K562 (cell line): ENCODE measurements around the gene SNAI1. TPM values are rescaled to one million over a fixed set of nuclear protein-coding genes. Genes with fewer than 3 reads are reported as not detected.
A peak's percentile ranks its signal among the peaks of the same experiment; 100 is the strongest.

Source experiments
- ATAC-seq: fragments of 200-7000 bp; cut with Tn5 transposase; 3 replicates; pipeline ENCODE4 v1.9.1; 2020; ENCODE audit warnings: moderate library complexity
- BruUV-seq: library from RNA; stranded (reverse); fragments of 400-500 nt; replicated peaks from 2 replicates; lab custom pipeline; 2021; lab: Mats Ljungman, UMichigan
- CTCF ChIA-PET: fragments of 300-600 bp; formaldehyde crosslinking; extraction: SDS; loops from one replicate; lab custom pipeline; 2021; ENCODE audit warnings: low intra/inter-chr PET ratio; lab: Yijun Ruan, JAX
- POLR2A ChIA-PET: fragments of 300-600, 350-650 bp; sonication (Branson Sonifier 250); formaldehyde crosslinking; extraction: SDS; loops from one replicate; lab custom pipeline; 2021; ENCODE audit warnings: antibody characterized with exemption, inconsistent platforms; lab: Yijun Ruan, JAX
- DNase-seq, 4 experiments: peaks; one replicate each; pipeline versions ENCODE4 v3.0.0 to v3.0.0-alpha.2; 2011 to 2018; ENCODE audit warnings: low spot score in 3 of 4, mixed read lengths in 3 of 4; ENCODE audit errors: extremely low read depth in 1 of 4
- FAIRE-seq: peaks from 2 replicates; lab custom pipeline; 2011; peaks lifted over from hg19 to GRCh38; lab: Jason Lieb, UNC
- H2AFZ ChIP-seq: 2 replicates; pipeline ENCODE4 v1.6.0; 2011; ENCODE audit warnings: low read depth, low read length, control low read depth, inconsistent platforms
- H3K27ac ChIP-seq: fragments of 200-600 bp; 3 replicates; pipeline ENCODE4 v1.8.0; 2011; ENCODE audit warnings: low read depth, mild to moderate bottlenecking, control low read depth, inconsistent platforms, low read length, moderate library complexity, mixed read lengths; ENCODE audit errors: extremely low read depth
- H3K27me3 ChIP-seq, 2 experiments: fragments of 300-600 bp in 1 of 2; 2 replicates in 1 of 2; 3 replicates in 1 of 2; pipeline versions ENCODE4 v1.6.0 to v1.8.0; 2011; ENCODE audit warnings: inconsistent platforms in 2 of 2, low read length in 2 of 2, mild to moderate bottlenecking in 1 of 2, mixed read lengths in 1 of 2, moderate library complexity in 1 of 2; ENCODE audit not compliant: control insufficient read depth in 2 of 2, insufficient read depth in 2 of 2
- H3K36me3 ChIP-seq: fragments of 300-600 bp; 3 replicates; pipeline ENCODE4 v1.8.0; 2011; ENCODE audit warnings: mild to moderate bottlenecking, low read length, inconsistent platforms; ENCODE audit not compliant: control insufficient read depth, insufficient read depth
- H3K4me1 ChIP-seq, 2 experiments: fragments of 200-600 bp in 1 of 2; replicated peaks in 1 of 2; 2 replicates in 1 of 2; 3 replicates in 1 of 2; pipeline versions ENCODE4 v1.5.1 to v1.8.0; 2011; ENCODE audit warnings: inconsistent platforms in 2 of 2, low read length in 2 of 2, mild to moderate bottlenecking in 1 of 2, mixed read lengths in 1 of 2, moderate library complexity in 1 of 2; ENCODE audit not compliant: control insufficient read depth in 2 of 2, insufficient read depth in 2 of 2
- H3K4me2 ChIP-seq: 2 replicates; pipeline ENCODE4 v1.6.1; 2011; ENCODE audit warnings: low read length, control low read depth, inconsistent platforms, mixed read lengths; ENCODE audit not compliant: insufficient read depth
- H3K4me3 ChIP-seq: fragments of 200-600 bp; sonication (generic), shearing (Covaris generic); 2 replicates; pipeline ENCODE4 v1.5.1; 2016; ENCODE audit warnings: control low read depth, inconsistent platforms
- H3K79me2 ChIP-seq: fragments of 200-600 bp; 3 replicates; pipeline ENCODE4 v1.8.0; 2011; ENCODE audit warnings: low read length, inconsistent platforms; ENCODE audit not compliant: control insufficient read depth, insufficient read depth
- H3K9ac ChIP-seq, 2 experiments: 2 replicates each; pipeline versions ENCODE4 v1.6.0 to v1.6.1; 2011; ENCODE audit warnings: low read depth in 2 of 2, low read length in 2 of 2, control low read depth in 1 of 2, inconsistent platforms in 1 of 2, mild to moderate bottlenecking in 1 of 2, mixed read lengths in 1 of 2; ENCODE audit not compliant: insufficient read depth in 1 of 2
- H3K9me1 ChIP-seq: one replicate; pipeline ENCODE4 v1.6.0; 2011; ENCODE audit warnings: inconsistent platforms, mild to moderate bottlenecking, low read length, moderate library complexity; ENCODE audit not compliant: control insufficient read depth, insufficient read depth
- H3K9me3 ChIP-seq: replicated peaks from 2 replicates; pipeline ENCODE4 v1.5.1; 2011; ENCODE audit warnings: low read depth, low read length, inconsistent platforms; ENCODE audit not compliant: control insufficient read depth, insufficient read depth
- H4K20me1 ChIP-seq: replicated peaks from 2 replicates; pipeline ENCODE4 v1.6.1; 2011; ENCODE audit warnings: low read length, inconsistent platforms, mixed read lengths; ENCODE audit not compliant: control insufficient read depth, insufficient read depth
- CBFA2T2 ChIP-seq: fragments of 450-650 bp; conservative IDR thresholded peaks from 2 replicates; pipeline ENCODE4 v1.6.1; 2017; ENCODE audit warnings: mild to moderate bottlenecking
- DPF2 ChIP-seq: fragments of 450-650 bp; IDR thresholded peaks from 2 replicates; pipeline ENCODE4 v1.6.1; 2016
- JUND ChIP-seq, 2 experiments: IDR thresholded peaks; 2 replicates in 1 of 2; 3 replicates in 1 of 2; pipeline ENCODE4 v1.6.1; 2011; ENCODE audit warnings: borderline replicate concordance in 2 of 2, low read depth in 2 of 2, low read length in 2 of 2, improper control_type of control experiment in 1 of 2, missing biosample characterization in 1 of 2, missing genetic modification characterization in 1 of 2, missing genetic modification reagents in 1 of 2
- KDM5B ChIP-seq: fragments of 200-600 bp; sonication (generic); IDR thresholded peaks from 2 replicates; pipeline ENCODE4 v1.6.1; 2012; ENCODE audit warnings: low read depth, mild to moderate bottlenecking, moderate library complexity, low read length, control low read depth, inconsistent platforms; ENCODE audit not compliant: insufficient replicate concordance
- NFE2 ChIP-seq: IDR thresholded peaks from 2 replicates; pipeline ENCODE4 v1.6.1; 2014; ENCODE audit warnings: antibody characterized with exemption, low read depth
- ZMIZ1 ChIP-seq, 2 experiments: fragments of 150-350 bp in 1 of 2; IDR thresholded peaks; 2 replicates each; pipeline ENCODE4 v1.6.1; 2012 to 2016; ENCODE audit warnings: low read depth in 2 of 2, low read length in 2 of 2, mild to moderate bottlenecking in 1 of 2, moderate library complexity in 1 of 2
- ZNF3 ChIP-seq: fragments of 250-450 bp; sonication (Bioruptor Pico); IDR thresholded peaks from 2 replicates; pipeline ENCODE4 v1.5.0; 2021; ENCODE audit warnings: mild to moderate bottlenecking, moderate library complexity
- WGBS: fragments of 100-300 bp; shearing (Covaris generic); methylation state at CpG from one replicate; pipeline ENCODE4 v1.1.6; 2016; ENCODE audit warnings: low coverage, mixed read lengths; ENCODE audit not compliant: insufficient coverage; ENCODE audit errors: missing lambda C conversion rate; 5-methylcytosine and 5-hydroxymethylcytosine counted together
- in situ Hi-C: fragments of 300-500 bp; cut with MboI; formaldehyde crosslinking; loops from 4 replicates; pipeline ENCODE4 v1.15.0; 2018; ENCODE audit warnings: inconsistent platforms, mixed read lengths
- intact Hi-C: fragments of 100-400 bp; cut with micrococcal nuclease; formaldehyde crosslinking; loops from 2 replicates; pipeline ENCODE4 v1.14.2; 2022
- polyA plus RNA-seq, 8 experiments: library from polyadenylated mRNA; depleted of rRNA in 4 of 8; stranded (reverse) in 5 of 8; unstranded in 3 of 8; fragments of >200 nt; fragmentation: Nextera tagmentation in 2 of 8; fragmentation: Illumina TruSeq in 1 of 8; extraction: Ambion mirVana in 2 of 8; extraction: Trizol in 1 of 8; gene quantifications; 2 replicates each; pipeline versions ENCODE4 v1.2.1 to v1.2.3, GENCODE V29; 2011 to 2014; ENCODE audit warnings: inconsistent platforms in 1 of 8, missing spikeins in 1 of 8
- total RNA-seq, 7 experiments: library from RNA; depleted of rRNA in 6 of 7; stranded (reverse); fragments of >200 nt in 6 of 7; fragmentation: Illumina TruSeq in 2 of 7; extraction: Trizol in 2 of 7; gene quantifications; 2 replicates each; pipeline versions ENCODE4 v1.2.1 to v1.2.3, GENCODE V29; 2011 to 2021; ENCODE audit warnings: low replicate concordance in 1 of 7
- TF ChIP-seq, protein P1 (sequence below): fragments of 450-650 bp; IDR thresholded peaks from 2 replicates; pipeline ENCODE4 v1.6.1; 2018; ENCODE audit not compliant: partially characterized antibody

Gene SNAI1
- total and polyA plus RNA-seq, 9 of the 15 experiments (the other 6 are each of a cell fraction or from before 2014, with no cell fraction given), result 0.32 to 11.6 (median 2.0) TPM

DNA sequence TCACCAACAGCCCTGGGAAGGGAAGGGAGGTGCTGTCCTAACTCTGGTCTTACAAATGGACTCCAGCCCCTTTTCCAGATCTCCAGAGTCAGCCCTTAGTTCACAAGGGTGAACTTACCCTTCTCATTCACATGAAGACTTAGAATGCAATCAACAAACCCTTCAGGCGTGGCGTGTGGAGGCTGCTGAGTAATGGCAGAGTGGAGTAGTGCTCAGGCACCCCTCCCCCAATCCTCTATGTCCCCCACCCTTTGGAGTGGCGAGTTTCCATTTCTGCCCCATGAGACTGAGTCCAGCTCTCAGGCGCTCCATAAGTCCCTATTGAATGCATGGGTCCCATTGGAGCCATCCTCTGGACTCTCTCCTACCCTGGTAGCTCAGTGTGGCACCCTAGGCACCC is 3.3 kb downstream of the SNAI1 start:
- H3K9me3 ChIP-seq, result no peaks in the 10 kb centered on the region
- 37% methylated on average over 4 of the region's 4 CpGs for WGBS
- in situ Hi-C loops, result no loop called here
- intact Hi-C loops, result loop anchor here (10.0 kb wide), 1 partner anchor 479 kb away; no protein-coding TSS in a partner anchor
- no peak overlapping the region for H2AFZ ChIP-seq
- H3K4me2 ChIP-seq, result peak overlapping the region; percentile 98
- peak overlapping the region; percentile 14 to 85; a peak in 2 of 4 replicates for H3K9ac ChIP-seq
- TF ChIP-seq NFE2 (peak; percentile 32; the same call in 1 of the 2 replicates), ZNF3 (CRISPR knock-in tag) (peak; percentile 45; the same call in 1 of the 2 replicates), ZMIZ1 (IDR thresholded peaks at IDR 0.05; ENCODE audit: low read depth in 2 of 2, low read length in 2 of 2) (no peak), DPF2 (0 out of 2 replicates have a peak, but pooled peaks have one; percentile 20), JUND (IDR thresholded peaks at IDR 0.05; ENCODE audit: borderline replicate concordance, low read depth, low read length) (no peak), JUND (tag; IDR thresholded peaks at IDR 0.05; ENCODE audit: borderline replicate concordance, low read depth, low read length) (no peak), CBFA2T2 (no peak), KDM5B (no peak)
- TF ChIP-seq, protein P1, sequence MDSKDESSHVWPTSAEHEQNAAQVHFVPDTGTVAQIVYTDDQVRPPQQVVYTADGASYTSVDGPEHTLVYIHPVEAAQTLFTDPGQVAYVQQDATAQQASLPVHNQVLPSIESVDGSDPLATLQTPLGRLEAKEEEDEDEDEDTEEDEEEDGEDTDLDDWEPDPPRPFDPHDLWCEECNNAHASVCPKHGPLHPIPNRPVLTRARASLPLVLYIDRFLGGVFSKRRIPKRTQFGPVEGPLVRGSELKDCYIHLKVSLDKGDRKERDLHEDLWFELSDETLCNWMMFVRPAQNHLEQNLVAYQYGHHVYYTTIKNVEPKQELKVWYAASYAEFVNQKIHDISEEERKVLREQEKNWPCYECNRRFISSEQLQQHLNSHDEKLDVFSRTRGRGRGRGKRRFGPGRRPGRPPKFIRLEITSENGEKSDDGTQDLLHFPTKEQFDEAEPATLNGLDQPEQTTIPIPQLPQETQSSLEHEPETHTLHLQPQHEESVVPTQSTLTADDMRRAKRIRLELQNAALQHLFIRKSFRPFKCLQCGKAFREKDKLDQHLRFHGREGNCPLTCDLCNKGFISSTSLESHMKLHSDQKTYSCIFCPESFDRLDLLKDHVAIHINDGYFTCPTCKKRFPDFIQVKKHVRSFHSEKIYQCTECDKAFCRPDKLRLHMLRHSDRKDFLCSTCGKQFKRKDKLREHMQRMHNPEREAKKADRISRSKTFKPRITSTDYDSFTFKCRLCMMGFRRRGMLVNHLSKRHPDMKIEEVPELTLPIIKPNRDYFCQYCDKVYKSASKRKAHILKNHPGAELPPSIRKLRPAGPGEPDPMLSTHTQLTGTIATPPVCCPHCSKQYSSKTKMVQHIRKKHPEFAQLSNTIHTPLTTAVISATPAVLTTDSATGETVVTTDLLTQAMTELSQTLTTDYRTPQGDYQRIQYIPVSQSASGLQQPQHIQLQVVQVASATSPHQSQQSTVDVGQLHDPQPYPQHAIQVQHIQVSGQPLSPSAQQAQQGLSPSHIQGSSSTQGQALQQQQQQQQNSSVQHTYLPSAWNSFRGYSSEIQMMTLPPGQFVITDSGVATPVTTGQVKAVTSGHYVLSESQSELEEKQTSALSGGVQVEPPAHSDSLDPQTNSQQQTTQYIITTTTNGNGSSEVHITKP, result peak; percentile 37
- DNase-seq (peak in 2 of 4 experiments; percentile 26 to 49), FAIRE-seq (no peak), ATAC-seq (no peak)
- no TSS peak for BruUV-seq
- H3K79me2 ChIP-seq, result peaks cover 50% of the 10 kb centered on the region
- 0 out of 2 replicates have a peak overlapping the region, but pooled peaks have one; percentile 92 for H3K4me3 ChIP-seq
- peaks cover 55% of the 10 kb centered on the region for H3K36me3 ChIP-seq
- peak overlapping the region; percentile 42; the same call in 1 of the 3 replicates for H3K27ac ChIP-seq
- H3K9me1 ChIP-seq, result peaks cover 8% of the 10 kb centered on the region
- ChIA-PET CTCF (no interaction called here), POLR2A (interaction anchor here (0.6 to 6.3 kb wide), 19 partner anchors 8 to 274 kb away, joined by 3 to 78 read pairs (median 5); no protein-coding TSS in a partner anchor)
- no peaks in the 10 kb centered on the region for H3K27me3 ChIP-seq
- no peaks in the 10 kb centered on the region; the same call in 1 of the 2 replicates for H4K20me1 ChIP-seq
- peaks cover 76 to 79% of the 10 kb centered on the region in 2 experiments for H3K4me1 ChIP-seq
